GM21528 (cell line): ENCODE measurements around the gene THAP2.
"Not testable (repeated sequence)": the region's sequence is repeated elsewhere in the genome, so short reads cannot be mapped to it uniquely, and the experiment has no call there.

ENCODE experiments used
- ATAC-seq: cut with Tn5 transposase; IDR thresholded peaks from one replicate; pipeline ENCODE4 v1.9.1; 2021; ENCODE audit warnings: mild to moderate bottlenecking, moderate library complexity; ENCODE audit not compliant: unreplicated experiment, low FRiP score

The THAP2 gene

GRCh38 chr12:71661977-71662530, 2.0 kb upstream of the THAP2 start:
- no peak for ATAC-seq

GRCh38 chr12:71662849-71663560, 1.1 kb upstream of the THAP2 start:
- peak; percentile 35 for ATAC-seq

DNA sequence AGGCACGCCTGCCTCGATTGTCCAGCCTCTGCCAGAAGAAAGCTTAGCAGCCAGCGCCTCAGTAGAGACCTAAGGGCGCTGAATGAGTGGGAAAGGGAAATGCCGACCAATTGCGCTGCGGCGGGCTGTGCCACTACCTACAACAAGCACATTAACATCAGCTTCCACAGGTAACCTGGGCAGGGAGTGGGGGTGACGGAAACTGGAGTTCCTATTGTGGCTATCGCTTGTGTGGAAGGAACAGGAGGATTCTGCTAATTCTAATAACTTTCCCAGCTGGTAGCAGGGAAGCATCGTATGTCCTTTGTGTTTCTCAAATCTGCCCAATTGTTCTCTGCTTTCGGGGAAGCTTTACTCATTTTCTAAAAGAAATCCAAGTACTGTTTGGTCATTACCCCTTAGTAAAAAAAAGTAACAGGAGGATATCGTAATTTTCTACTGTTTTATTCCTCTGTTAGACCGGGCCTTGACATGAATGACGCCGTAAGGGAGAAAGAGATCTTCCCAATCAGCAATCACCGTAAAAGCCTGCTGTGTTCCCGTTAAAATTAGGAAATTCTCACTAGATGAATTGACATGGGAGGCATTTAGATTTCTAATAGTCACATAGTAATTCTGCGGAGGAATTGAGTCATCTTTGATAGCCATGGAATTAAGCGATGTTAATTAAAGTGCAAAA, 449 bp downstream of the THAP2 start:
- peak; percentile 20 for ATAC-seq

- ATAC-seq, result no peak
These were observed 976 bp downstream of the THAP2 start for GRCh38 chr12:71665090-71665463.

DNA sequence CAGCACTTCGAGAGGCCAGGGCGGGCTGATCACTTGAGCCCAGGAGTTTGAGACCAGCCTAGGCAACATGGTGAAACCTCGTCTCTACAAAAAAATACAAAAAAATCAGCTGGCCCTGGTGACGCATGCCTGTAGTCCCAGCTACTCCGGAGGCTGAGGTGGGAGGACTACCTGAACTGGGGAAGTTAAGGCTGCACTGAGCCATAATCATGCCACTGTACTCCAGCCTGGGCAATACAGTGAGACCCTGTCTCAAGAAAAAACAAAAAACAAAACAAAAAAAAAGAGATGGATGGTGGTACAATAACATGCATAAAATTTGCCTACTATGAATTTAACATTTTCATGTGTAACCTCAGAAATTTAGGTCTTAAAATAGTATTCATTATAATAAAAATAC, 2.2 kb downstream of the THAP2 start:
- ATAC-seq, result no peak

GRCh38 chr12:71671311-71671710, 7.2 kb downstream of the THAP2 start:
- no peak for ATAC-seq

- ATAC-seq, result no peak
These were observed 7.7 kb downstream of the THAP2 start for GRCh38 chr12:71671816-71672215.

- no peak for ATAC-seq
These were observed 18.4 kb downstream of the THAP2 start for GRCh38 chr12:71682466-71682865.

DNA sequence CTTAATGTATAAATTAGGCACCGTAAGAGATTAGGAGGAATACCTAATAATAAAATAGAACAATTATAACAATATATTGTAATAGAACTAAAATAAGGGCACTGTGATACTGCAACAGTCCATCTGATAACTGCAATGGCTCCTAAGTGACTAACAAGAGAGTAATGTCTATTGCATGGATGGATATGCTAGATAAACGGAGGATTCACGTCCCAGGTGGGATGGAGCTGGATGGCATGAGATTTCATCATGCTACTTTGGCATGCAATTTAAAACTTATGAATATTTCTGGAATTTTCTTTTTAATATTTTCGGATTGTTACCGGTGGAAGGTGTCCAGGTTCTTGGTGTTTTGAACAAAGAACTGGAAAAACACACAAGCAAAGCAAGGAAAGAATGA, 19.5 kb downstream of the THAP2 start:
- no peak for ATAC-seq

- no peak for ATAC-seq
These were observed 20.0 kb downstream of the THAP2 start for GRCh38 chr12:71684081-71684480.

- ATAC-seq, result peak; percentile 4
These were observed 21.3 kb downstream of the THAP2 start for GRCh38 chr12:71685312-71685906.

DNA sequence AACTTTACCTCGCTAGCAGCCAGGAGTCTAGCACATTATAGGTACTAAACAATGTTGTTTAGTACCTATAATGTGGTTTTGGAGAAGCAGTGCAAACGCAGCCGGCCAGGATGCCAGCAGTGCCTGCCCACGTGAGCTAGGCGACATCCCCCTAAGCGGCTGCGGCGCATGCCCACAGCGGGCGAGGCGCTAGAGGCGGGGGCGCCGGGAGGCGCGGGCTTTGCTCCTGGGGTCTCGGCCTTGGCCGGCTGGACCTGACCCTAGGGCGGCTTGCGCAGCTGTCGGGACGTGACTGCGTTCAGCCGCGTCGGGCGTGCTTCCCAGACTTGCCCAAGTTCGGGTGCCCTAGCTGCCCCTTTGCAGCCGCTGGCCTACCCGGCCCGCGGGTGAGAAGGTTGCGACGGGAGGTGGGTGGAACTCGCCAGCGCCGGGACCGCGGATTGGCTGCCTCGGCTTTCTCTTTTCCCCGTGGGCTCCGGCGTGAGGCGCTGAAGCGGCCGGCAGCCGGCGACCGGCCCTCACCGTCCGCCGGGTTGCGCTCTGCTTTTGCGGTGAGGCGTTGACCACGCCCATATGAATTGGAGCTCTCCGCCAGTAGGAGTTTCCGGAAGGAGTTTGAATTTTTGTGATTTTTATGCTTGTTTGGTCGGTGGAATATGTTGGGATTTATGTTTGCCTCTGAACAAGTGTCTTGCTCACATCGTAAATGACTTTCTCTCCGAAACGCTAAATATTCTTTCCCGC, 22.0 kb downstream of the THAP2 start, which contains the start of gene TMEM19:
Gene TMEM19, plus strand, starts transcription at position 169 of the 744 bp plus-strand sequence. CDS start 599 bp downstream, outside the sequence.
- ATAC-seq, result peak; percentile 90

GRCh38 chr12:71686658-71687025, 22.5 kb downstream of the THAP2 start:
- no peak for ATAC-seq

- not testable (repeated sequence) for ATAC-seq
These were observed 23.1 kb downstream of the THAP2 start for GRCh38 chr12:71687172-71687571.

DNA sequence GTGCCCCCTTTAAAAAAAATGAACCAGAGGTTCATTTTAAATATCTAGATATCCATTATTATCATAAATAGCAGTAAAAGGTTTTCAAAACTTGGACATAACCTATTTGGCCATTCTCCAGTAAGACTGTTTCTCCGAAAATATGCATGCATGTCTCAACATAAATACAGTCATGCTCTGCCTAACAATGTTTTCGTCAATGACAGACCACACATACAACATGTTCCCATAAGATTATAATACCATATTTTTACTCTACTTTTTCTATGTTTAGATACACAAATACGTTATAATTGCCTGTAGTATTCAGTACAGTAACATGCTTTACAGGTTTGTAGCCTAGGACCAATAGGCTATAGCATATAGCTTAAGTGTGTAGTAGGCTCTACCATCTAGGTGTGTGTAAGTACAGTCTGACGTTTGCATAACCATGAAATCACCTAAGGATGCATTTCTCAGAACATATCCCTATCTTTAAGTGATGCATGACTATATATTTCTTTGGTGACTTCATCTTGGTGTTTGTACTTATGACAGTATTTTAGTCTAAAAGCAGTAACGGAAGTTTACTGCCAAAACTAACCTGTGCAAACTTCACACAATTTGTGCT, 25.0 kb downstream of the THAP2 start:
- ATAC-seq, result no peak

- ATAC-seq, result no peak
These were observed 27.5 kb downstream of the THAP2 start for GRCh38 chr12:71691504-71692129.

GRCh38 chr12:71693126-71693525, 29.0 kb downstream of the THAP2 start:
- no peak for ATAC-seq

GRCh38 chr12:71693651-71694050, 29.6 kb downstream of the THAP2 start:
- ATAC-seq, result peak; percentile 18

GRCh38 chr12:71694099-71694820, 30.2 kb downstream of the THAP2 start:
- peak; percentile 84 for ATAC-seq
